Right lobe of liver (tissue), 4 donors: ENCODE data around the gene ALDOA.

ENCODE experiments used
- CTCF ChIP-seq, 4 donors: fragments of 200-600 bp in 3 of 4; fragments of 450-650 bp in 1 of 4; IDR thresholded peaks; one replicate each; pipeline versions ENCODE4 v1.5.1 to v1.8.0; 2016 to 2022; ENCODE audit warnings: antibody characterized with exemption in 4 of 4, mild to moderate bottlenecking in 2 of 4
- POLR2A ChIP-seq: fragments of 450-650 bp; IDR thresholded peaks from one replicate; pipeline ENCODE4 v1.6.1; 2017; ENCODE audit warnings: antibody characterized with exemption, mild to moderate bottlenecking
- donor health status: DM: no; HTN: no; CAD: no.
- donor health status: DM: no; HTN: no; CAD: no.
- donor health status: DM: no; HTN: yes; CAD: no.

GRCh38 chr16:30041841-30042240 lies 23.7 kb upstream of the ALDOA start:
- TF ChIP-seq CTCF (IDR thresholded peaks at IDR 0.05) (peak; percentile 22 to 59 (median 48)), POLR2A (no peak)
